Type B pancreatic cell (in vitro differentiated cells): ENCODE measurements around the gene MPLKIP. TPM values are rescaled to one million over a fixed set of nuclear protein-coding genes. Genes with fewer than 3 reads are reported as not detected.
"Not testable (repeated sequence)": the region's sequence is repeated elsewhere in the genome, so short reads cannot be mapped to it uniquely, and the experiment has no call there.

ENCODE experiments used
- DNase-seq: peaks from one replicate; pipeline ENCODE4 v3.0.0; 2021; ENCODE audit warnings: mixed read lengths; ENCODE audit not compliant: unreplicated experiment; ENCODE audit errors: extremely low spot score
- H3K27ac Mint-ChIP-seq: 2 replicates; pipeline ENCODE4 v1.8.0; 2021; ENCODE audit warnings: mild to moderate bottlenecking, mixed read lengths
- H3K27me3 Mint-ChIP-seq: 2 replicates; pipeline ENCODE4 v1.8.0; 2021; ENCODE audit warnings: mixed read lengths
- H3K36me3 Mint-ChIP-seq: 2 replicates; pipeline ENCODE4 v1.8.0; 2021; ENCODE audit warnings: mixed read lengths
- H3K4me1 Mint-ChIP-seq: one replicate; pipeline ENCODE4 v1.8.0; 2021; ENCODE audit warnings: mixed read lengths; ENCODE audit not compliant: unreplicated experiment
- H3K4me3 Mint-ChIP-seq: 2 replicates; pipeline ENCODE4 v1.8.0; 2021; ENCODE audit warnings: mild to moderate bottlenecking, mixed read lengths
- H3K9me3 Mint-ChIP-seq: 2 replicates; pipeline ENCODE4 v1.8.0; 2021; ENCODE audit warnings: mixed read lengths
- total RNA-seq: library from RNA; stranded (reverse); gene quantifications from 2 replicates; pipeline ENCODE4 v1.2.1, GENCODE V29; 2021; ENCODE audit warnings: low replicate concordance
- TF ChIP-seq, protein P1 (sequence below): fragments of 200-600 bp; sonication (generic); conservative IDR thresholded peaks from 2 replicates; pipeline ENCODE4 v1.5.0; 2021; ENCODE audit warnings: antibody characterized with exemption, mild to moderate bottlenecking

Gene MPLKIP
- total RNA-seq, 1 donor from 2014 or later, result 43.9 TPM

DNA sequence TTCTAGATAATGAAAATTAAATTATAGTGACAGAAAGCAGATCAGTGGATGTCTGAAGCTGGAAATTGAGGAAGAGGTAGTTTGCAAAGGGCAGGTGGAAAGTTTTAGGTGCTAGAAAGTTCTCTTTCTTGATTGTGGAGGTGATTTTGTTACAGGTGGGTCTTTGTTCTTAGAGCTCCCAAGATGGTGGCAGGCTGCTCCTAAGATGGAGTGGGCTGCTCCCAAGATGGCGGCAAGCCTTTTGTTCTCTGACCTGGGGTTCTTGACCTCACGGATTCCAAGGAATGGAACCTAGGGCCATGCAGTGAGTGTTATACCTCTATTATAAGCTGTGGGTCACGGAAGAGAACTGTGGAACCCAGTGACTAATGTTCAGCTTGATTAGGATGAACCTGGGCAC is 32.9 kb upstream of the MPLKIP start:
- Mint-ChIP-seq H3K27ac (no peak overlapping the region), H3K4me1 (no peaks in the 10 kb centered on the region), H3K9me3 (peaks cover 4% of the 10 kb centered on the region), H3K36me3 (no peaks in the 10 kb centered on the region), H3K4me3 (no peak overlapping the region), H3K27me3 (no peaks in the 10 kb centered on the region)
- no peak for DNase-seq
- TF ChIP-seq, protein P1, sequence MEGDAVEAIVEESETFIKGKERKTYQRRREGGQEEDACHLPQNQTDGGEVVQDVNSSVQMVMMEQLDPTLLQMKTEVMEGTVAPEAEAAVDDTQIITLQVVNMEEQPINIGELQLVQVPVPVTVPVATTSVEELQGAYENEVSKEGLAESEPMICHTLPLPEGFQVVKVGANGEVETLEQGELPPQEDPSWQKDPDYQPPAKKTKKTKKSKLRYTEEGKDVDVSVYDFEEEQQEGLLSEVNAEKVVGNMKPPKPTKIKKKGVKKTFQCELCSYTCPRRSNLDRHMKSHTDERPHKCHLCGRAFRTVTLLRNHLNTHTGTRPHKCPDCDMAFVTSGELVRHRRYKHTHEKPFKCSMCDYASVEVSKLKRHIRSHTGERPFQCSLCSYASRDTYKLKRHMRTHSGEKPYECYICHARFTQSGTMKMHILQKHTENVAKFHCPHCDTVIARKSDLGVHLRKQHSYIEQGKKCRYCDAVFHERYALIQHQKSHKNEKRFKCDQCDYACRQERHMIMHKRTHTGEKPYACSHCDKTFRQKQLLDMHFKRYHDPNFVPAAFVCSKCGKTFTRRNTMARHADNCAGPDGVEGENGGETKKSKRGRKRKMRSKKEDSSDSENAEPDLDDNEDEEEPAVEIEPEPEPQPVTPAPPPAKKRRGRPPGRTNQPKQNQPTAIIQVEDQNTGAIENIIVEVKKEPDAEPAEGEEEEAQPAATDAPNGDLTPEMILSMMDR, result no peak

DNA sequence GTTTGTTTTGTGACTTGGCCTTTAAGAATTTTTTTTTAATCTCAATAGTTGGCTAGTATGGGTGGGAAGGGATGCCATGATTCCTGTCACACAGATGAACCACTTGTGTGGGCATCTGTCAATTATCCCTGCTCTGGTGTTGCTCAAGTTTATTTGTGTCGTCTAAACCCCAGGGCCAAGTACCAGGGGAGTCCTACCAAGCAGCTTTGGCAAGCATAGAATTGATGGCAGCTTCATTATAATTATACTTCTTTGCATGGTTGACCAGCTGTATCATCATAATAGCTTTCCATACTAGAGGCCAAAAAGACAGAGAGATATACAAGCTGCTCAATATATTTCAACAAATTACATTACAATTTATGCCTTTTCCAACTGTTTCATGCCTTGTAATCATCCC is 30.8 kb upstream of the MPLKIP start:
- Mint-ChIP-seq H3K27ac (no peak overlapping the region), H3K36me3 (no peaks in the 10 kb centered on the region), H3K4me3 (no peak overlapping the region), H3K27me3 (no peaks in the 10 kb centered on the region), H3K4me1 (no peaks in the 10 kb centered on the region), H3K9me3 (peaks cover 4% of the 10 kb centered on the region)
- TF ChIP-seq, protein P1, result no peak
- no peak for DNase-seq

DNA sequence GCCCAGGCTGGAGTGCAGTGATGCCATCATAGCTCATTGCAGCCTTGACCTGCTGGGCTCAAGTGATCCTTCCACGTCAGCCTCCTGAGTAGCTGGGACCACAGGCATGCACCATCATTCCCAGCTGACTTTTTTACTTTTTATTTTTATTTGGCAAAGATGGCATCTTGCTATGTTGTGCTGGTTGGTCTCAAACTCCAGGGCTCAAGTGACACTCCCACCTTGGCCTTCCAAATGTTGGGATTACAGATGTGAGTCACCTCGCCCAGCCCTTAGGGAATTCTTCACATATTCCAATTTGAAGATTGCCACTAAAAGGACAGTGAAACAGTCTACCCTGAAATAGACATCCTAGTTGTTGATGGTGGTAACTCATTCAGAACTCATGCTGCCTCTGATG is 28.1 kb upstream of the MPLKIP start:
- Mint-ChIP-seq H3K27me3 (no peaks in the 10 kb centered on the region), H3K4me3 (no peak overlapping the region), H3K9me3 (peaks cover 2% of the 10 kb centered on the region), H3K4me1 (no peaks in the 10 kb centered on the region), H3K36me3 (no peaks in the 10 kb centered on the region), H3K27ac (no peak overlapping the region)
- no peak for DNase-seq
- TF ChIP-seq, protein P1, result no peak

DNA sequence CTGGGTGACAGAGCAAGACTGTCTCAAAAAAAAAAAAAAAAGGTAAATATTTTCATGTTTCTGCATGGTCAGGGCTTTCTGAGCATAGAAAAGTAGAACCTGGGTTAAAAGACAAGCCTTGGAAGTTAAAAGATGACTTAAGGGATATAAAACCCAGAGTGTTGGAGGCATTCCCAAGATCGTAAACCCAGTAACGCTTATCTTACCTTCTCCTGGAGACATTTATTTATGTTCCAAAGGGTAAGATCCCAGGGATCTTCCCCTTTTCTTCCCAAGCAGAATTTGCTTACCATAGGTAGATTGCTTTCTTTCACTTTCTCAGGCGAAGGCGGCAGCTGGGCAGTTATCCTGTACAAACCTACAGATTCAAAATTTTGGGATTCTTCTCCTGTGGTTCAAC is 22.6 kb upstream of the MPLKIP start:
- no peak overlapping the region for H3K27ac Mint-ChIP-seq
- no peaks in the 10 kb centered on the region for H3K9me3 Mint-ChIP-seq
- TF ChIP-seq, protein P1, result no peak
- DNase-seq, result no peak
- H3K27me3 Mint-ChIP-seq, result no peaks in the 10 kb centered on the region
- no peaks in the 10 kb centered on the region for H3K36me3 Mint-ChIP-seq
- no peaks in the 10 kb centered on the region for H3K4me1 Mint-ChIP-seq
- H3K4me3 Mint-ChIP-seq, result no peak overlapping the region

DNA sequence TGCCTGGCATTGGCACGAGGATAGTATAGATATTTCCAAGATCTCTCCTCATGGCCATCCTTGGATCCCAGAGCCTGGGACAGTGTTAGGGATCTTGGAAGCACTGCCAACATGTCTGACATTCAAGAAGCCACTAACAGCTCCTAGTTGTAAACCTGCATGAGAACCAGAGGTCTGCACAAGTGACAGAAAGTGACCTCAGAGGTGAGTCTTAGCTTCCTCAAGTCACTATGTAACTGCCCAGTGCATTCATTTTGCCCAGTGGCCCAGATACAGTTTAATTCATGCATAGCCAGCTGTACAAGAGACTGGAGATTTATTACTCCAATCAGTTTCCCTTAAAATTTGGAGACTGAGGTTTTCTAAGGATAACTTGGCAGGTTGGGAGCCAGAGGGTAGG is 17.1 kb upstream of the MPLKIP start:
- H3K9me3 Mint-ChIP-seq, result peaks cover 4% of the 10 kb centered on the region
- no peaks in the 10 kb centered on the region for H3K4me1 Mint-ChIP-seq
- H3K27ac Mint-ChIP-seq, result peak overlapping the region; percentile 58
- no peak overlapping the region for H3K4me3 Mint-ChIP-seq
- no peaks in the 10 kb centered on the region for H3K36me3 Mint-ChIP-seq
- DNase-seq, result no peak
- TF ChIP-seq, protein P1, result no peak
- no peaks in the 10 kb centered on the region for H3K27me3 Mint-ChIP-seq

DNA sequence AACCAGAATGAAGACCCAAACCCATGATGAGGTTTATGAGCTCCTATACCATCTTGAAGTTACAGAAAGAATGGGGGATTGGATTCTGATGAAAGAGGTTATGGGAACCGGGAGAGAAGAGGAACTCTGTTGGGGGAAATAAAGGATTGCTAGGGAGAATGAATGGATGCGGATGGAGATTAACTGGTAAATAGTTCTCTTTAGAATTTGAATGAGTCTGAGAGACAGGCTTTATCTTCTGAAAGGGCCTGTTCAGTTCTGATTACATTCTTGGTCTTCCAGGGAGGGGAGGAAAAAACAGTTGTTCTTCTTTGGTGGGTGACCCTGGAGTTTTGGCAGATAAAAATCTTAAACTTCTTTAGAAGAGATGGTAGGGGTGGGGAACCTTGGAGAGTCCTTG is 14.2 kb upstream of the MPLKIP start:
- no peak overlapping the region for H3K27ac Mint-ChIP-seq

DNA sequence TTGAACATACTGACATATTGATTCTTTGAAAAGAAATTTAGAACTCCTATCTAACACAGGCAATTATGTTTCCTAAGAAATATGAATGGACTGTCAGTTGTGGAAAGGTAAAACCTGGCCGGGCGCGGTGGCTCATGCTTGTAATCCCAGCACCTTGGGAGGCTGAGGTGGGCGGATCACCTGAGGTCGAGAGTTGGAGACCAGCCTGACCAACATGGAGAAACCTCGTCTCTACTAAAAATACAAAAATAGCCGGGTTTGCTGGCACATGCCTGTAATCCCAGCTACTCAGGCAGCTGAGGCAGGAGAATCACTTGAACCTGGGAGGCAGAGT is 13.8 kb upstream of the MPLKIP start:
- H3K4me1 Mint-ChIP-seq, H3K27me3 Mint-ChIP-seq, H3K4me3 Mint-ChIP-seq, DNase-seq, H3K36me3 Mint-ChIP-seq, H3K27ac Mint-ChIP-seq, H3K9me3 Mint-ChIP-seq: not testable (repeated sequence)

More for the DNA sequence above, 14.2 kb upstream of the MPLKIP start:
- Mint-ChIP-seq H3K4me1 (no peaks in the 10 kb centered on the region), H3K27me3 (no peaks in the 10 kb centered on the region), H3K36me3 (no peaks in the 10 kb centered on the region), H3K4me3 (no peak overlapping the region), H3K9me3 (peaks cover 4% of the 10 kb centered on the region)
- TF ChIP-seq, protein P1, result no peak
- no peak for DNase-seq
